ENCODE data around the gene PPP1R3D.
"Not testable (repeated sequence)": the region's sequence is repeated elsewhere in the genome, so short reads cannot be mapped to it uniquely, and the experiment has no call there.

Gene PPP1R3D

GRCh38 chr20:59911041-59911440 is 29.1 kb downstream of the PPP1R3D start:
- DNase-seq: no peak

- no peak for DNase-seq
These were observed 31.2 kb downstream of the PPP1R3D start for GRCh38 chr20:59908855-59909254.

- DNase-seq: no peak
These were observed 36.5 kb downstream of the PPP1R3D start for GRCh38 chr20:59903621-59904020.

- no peak for DNase-seq
These were observed 37.6 kb downstream of the PPP1R3D start for GRCh38 chr20:59902470-59902869.

GRCh38 chr20:59895908-59896307 is 44.2 kb downstream of the PPP1R3D start:
- no peak for DNase-seq

- DNase-seq: no peak
These were observed 48.5 kb downstream of the PPP1R3D start for GRCh38 chr20:59891581-59891980.

- DNase-seq: not testable (repeated sequence)
These were observed 50.1 kb downstream of the PPP1R3D start for GRCh38 chr20:59890035-59890434.

GRCh38 chr20:59888050-59888449 is 52.1 kb downstream of the PPP1R3D start:
- DNase-seq: no peak

All from KG1 (cell line).